Left lung (tissue), 10 donors: ENCODE results near the gene LRRN4CL. TPM values are rescaled to one million over a fixed set of nuclear protein-coding genes. Genes with fewer than 3 reads are reported as not detected.

ENCODE experiments used
- ATAC-seq: fragments of 200-7000 bp; cut with Tn5 transposase; one replicate; pipeline ENCODE4 v1.9.1; 2020; ENCODE audit warnings: moderate library complexity
- DNase-seq, 4 donors: peaks; one replicate each; pipeline ENCODE4 v3.0.0-alpha.2; 2013 to 2020
- H3K27ac ChIP-seq, 2 donors: fragments of 200-600 bp; sonication (generic) in 1 of 2; one replicate each; pipeline versions ENCODE4 v1.5.0 to v1.8.0; 2020 to 2021
- H3K27me3 ChIP-seq, 2 donors: fragments of 200-600 bp; sonication (generic) in 1 of 2; one replicate each; pipeline versions ENCODE4 v1.5.0 to v1.8.0; 2020 to 2021
- H3K36me3 ChIP-seq, 2 donors: fragments of 200-600 bp; sonication (generic) in 1 of 2; one replicate each; pipeline versions ENCODE4 v1.5.0 to v1.8.0; 2020 to 2021
- H3K4me1 ChIP-seq, 2 donors: fragments of 200-600 bp; one replicate each; pipeline ENCODE4 v1.8.0; 2021
- H3K4me3 ChIP-seq, 2 donors: fragments of 200-600 bp; sonication (generic) in 1 of 2; one replicate each; pipeline versions ENCODE4 v1.5.0 to v1.8.0; 2020 to 2021; ENCODE audit warnings: mild to moderate bottlenecking in 1 of 2
- H3K9me3 ChIP-seq, 2 donors: fragments of 200-600 bp; sonication (generic) in 1 of 2; one replicate each; pipeline versions ENCODE4 v1.5.0 to v1.8.0; 2020 to 2021
- intact Hi-C, 2 donors: fragments of 100-400 bp; cut with DNase I; formaldehyde crosslinking; loops; one replicate each; pipeline versions ENCODE4 v1.11.2 to v1.14.2; 2022
- polyA plus RNA-seq, 6 donors: library from polyadenylated mRNA; unstranded; fragments of 120-200 nt; gene quantifications; one replicate each; pipeline ENCODE4 v1.2.1, GENCODE V29; 2013; ENCODE audit not compliant: insufficient read length in 6 of 6
- total RNA-seq, 2 donors: library from RNA; stranded (reverse); fragmentation: NEBNext Ultra II Directional; extraction: Animal tissue kit (Norgen Biotek cat#: 25700); gene quantifications; one replicate each; pipeline ENCODE4 v1.2.1, GENCODE V29; 2021
- TF ChIP-seq, protein P1 (sequence below), 2 donors: fragments of 200-600 bp; sonication (generic) in 1 of 2; IDR thresholded peaks; one replicate each; pipeline versions ENCODE4 v1.5.0 to v1.8.0; 2021; ENCODE audit warnings: antibody characterized with exemption in 2 of 2
- donor health status: DM: no; HTN: yes; CAD: no.
- donor health status: DM: no; HTN: no; CAD: no.

The LRRN4CL gene
- total and polyA plus RNA-seq, 8 donors = 0.32 to 2.0 (median 0.69) TPM

DNA sequence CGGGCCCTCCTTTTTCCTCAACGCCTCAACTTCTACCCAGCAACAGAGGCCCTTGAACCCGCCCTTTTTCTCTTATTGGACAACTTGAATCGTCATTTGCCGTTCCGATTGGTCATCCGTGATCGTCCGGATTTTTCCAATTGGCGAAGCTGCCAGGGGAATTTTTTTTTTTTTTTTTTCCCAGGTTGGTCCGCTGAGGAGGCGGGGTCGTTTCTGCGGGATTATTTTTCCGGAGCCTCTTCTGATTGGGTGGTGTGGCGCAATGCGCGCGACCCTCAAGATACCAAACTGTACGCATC lies 38.5 kb upstream of the LRRN4CL start:
- Histone ChIP-seq H3K27me3 (no peaks in the 10 kb centered on the region), H3K27ac (peak overlapping the region; percentile 94 to 98), H3K4me3 (peak overlapping the region; percentile 95 to 96), H3K4me1 (peaks cover 28 to 63% of the 10 kb centered on the region in 2 donors), H3K36me3 (peaks cover 5 to 26% of the 10 kb centered on the region in 2 donors), H3K9me3 (no peaks in the 10 kb centered on the region)
- ATAC-seq = peak; percentile 77
- TF ChIP-seq, protein P1, sequence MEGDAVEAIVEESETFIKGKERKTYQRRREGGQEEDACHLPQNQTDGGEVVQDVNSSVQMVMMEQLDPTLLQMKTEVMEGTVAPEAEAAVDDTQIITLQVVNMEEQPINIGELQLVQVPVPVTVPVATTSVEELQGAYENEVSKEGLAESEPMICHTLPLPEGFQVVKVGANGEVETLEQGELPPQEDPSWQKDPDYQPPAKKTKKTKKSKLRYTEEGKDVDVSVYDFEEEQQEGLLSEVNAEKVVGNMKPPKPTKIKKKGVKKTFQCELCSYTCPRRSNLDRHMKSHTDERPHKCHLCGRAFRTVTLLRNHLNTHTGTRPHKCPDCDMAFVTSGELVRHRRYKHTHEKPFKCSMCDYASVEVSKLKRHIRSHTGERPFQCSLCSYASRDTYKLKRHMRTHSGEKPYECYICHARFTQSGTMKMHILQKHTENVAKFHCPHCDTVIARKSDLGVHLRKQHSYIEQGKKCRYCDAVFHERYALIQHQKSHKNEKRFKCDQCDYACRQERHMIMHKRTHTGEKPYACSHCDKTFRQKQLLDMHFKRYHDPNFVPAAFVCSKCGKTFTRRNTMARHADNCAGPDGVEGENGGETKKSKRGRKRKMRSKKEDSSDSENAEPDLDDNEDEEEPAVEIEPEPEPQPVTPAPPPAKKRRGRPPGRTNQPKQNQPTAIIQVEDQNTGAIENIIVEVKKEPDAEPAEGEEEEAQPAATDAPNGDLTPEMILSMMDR (IDR thresholded peaks at IDR 0.05) = no peak
- peak in 3 of 4 donors; percentile 88 to 100 (median 97) for DNase-seq
- intact Hi-C loops = no loop called here

DNA sequence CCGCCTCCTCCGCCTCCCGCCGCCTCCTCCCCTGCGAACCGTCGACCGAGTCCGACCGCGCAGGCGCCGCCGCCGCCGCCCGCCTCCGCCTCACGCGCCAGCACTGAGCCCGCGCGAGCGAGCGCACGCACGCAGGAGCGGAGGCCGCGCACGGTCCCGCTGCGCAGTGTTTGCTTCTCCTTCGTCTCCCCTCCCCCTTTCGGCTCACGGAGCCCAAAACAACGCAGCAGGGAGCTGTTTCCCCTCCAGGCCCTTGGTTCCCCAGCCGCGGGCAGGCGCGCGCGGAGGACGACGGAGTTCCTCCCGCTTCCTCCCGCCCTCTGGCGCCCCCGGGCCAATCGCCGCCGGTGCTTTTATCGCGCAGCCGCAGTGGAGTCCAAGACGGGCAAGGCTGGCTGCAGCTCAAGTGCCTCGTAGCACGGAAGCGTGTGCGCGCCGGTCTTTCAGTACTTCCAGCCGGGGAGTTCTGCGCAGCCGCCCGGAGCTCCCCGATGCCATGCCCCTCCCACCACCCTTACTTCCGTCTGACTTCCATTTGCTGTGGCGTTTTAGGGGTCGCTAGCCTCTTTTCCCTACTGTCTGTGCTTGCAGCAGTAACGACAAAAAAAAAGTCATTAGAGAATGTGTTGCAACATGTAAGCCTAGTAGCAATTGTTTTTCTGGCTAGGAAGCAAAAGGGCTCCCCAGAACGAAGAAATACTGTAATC lies 38.0 kb upstream of the LRRN4CL start, which contains the start of gene HNRNPUL2:
Gene HNRNPUL2 (minus strand): TSS at position 293 of the 707 bp plus-strand sequence. CDS start 301 bp downstream, outside the sequence.
- Histone ChIP-seq H3K27ac (peak within 1 kb of the TSS; percentile 94 to 98), H3K4me3 (peak within 1 kb of the TSS; percentile 95 to 96), H3K9me3 (no peaks in the 10 kb centered on the region), H3K36me3 (peaks cover 7 to 27% of the 10 kb centered on the region in 2 donors), H3K4me1 (peaks cover 28 to 58% of the 10 kb centered on the region in 2 donors), H3K27me3 (no peaks in the 10 kb centered on the region)
- peak; percentile 99 to 100 (median 100) for DNase-seq
- ATAC-seq = peak; percentile 89
- intact Hi-C loops = no loop called here
- TF ChIP-seq, protein P1 (IDR thresholded peaks at IDR 0.05) = no peak

DNA sequence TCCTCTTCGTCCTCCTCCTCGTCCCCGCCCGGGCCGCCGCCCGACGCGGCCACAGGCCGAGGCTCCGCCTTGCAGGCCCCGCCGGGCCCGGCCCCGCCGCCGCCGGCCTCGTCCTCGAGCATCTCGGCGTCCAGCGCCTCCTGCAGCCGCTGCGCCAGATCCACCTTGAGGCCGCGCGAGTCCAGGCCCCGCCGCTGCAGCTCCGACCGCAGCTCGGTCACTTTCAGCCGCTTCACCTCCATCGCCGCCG lies 37.5 kb upstream of the LRRN4CL start:
- TF ChIP-seq, protein P1 (IDR thresholded peaks at IDR 0.05) = no peak
- intact Hi-C loops = no loop called here
- H3K9me3 ChIP-seq = no peaks in the 10 kb centered on the region
- H3K36me3 ChIP-seq = peaks cover 10 to 32% of the 10 kb centered on the region in 2 donors
- ATAC-seq = peak; percentile 1
- DNase-seq = peak in 2 of 4 donors; percentile 53 to 95
- H3K4me1 ChIP-seq = peaks cover 28 to 57% of the 10 kb centered on the region in 2 donors
- no peaks in the 10 kb centered on the region for H3K27me3 ChIP-seq
- H3K4me3 ChIP-seq = peak overlapping the region; percentile 95 to 96
- peak overlapping the region; percentile 94 to 98 for H3K27ac ChIP-seq

DNA sequence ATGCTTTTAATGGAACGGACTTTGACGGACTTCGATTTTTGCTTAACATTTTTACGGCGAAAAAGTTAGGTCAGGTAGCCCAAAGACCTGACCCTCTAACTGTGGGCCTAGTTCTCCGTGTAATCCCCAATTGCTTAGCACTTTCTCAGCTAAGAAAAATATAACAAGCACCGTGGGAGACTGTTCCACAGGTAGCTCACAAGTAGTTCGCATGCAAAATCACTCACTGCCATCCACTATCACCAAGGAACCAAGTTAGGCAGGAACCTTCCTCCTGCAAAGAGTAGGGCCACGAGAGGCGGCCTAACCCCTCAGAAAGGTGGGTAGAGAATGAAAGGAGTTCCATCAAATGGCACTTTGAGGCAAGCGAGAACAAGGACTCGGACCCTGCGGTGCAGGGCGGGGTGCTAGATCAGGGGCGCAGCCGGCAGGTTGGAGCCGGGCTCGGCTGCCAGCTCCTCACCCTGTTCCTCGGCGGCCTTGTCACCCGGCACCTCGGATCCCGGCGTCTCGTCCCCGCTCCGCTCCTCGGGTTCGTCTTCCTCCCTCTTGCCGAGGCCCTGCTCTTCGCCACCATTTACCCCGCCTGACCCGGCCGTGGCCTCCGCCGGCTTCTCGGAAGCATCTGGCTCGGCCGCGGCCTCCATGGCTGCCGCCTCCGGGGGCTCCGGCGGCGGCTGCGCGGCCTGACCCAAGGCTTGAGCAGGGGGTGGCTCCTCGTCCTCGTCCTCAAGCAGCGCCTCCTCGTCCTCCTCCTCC lies 37.0 kb upstream of the LRRN4CL start:
- Histone ChIP-seq H3K9me3 (no peaks in the 10 kb centered on the region), H3K27ac (peak overlapping the region; percentile 94 to 98), H3K27me3 (no peaks in the 10 kb centered on the region), H3K4me3 (peak overlapping the region; percentile 95 to 96), H3K36me3 (peaks cover 12 to 33% of the 10 kb centered on the region in 2 donors), H3K4me1 (peaks cover 28 to 53% of the 10 kb centered on the region in 2 donors)
- DNase-seq = no peak
- no peak for ATAC-seq
- TF ChIP-seq, protein P1 (IDR thresholded peaks at IDR 0.05) = no peak
- intact Hi-C loops = no loop called here

DNA sequence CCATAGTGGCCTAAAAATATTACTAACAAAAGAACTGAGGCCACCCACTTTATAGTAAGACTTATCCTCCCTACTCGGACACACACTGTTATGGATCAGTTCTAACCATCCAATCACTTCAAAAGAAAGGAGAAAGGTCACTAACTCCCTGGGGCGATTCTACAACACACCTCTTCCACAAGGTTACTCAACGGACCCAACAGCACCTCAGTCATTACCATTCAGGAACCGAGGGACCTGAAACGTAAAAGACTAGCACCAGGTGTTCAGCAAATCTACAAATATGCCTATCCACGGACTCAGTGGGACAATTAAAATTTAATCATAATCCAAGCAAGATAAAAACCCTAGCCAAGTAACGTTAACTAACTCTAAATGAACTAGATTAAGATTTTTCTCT lies 36.3 kb upstream of the LRRN4CL start:
- intact Hi-C loops = no loop called here
- Histone ChIP-seq H3K27ac (peak overlapping the region; percentile 94 to 98), H3K4me1 (peaks cover 28 to 46% of the 10 kb centered on the region in 2 donors), H3K4me3 (peak overlapping the region; percentile 95 to 96), H3K27me3 (no peaks in the 10 kb centered on the region), H3K9me3 (no peaks in the 10 kb centered on the region), H3K36me3 (peaks cover 17 to 35% of the 10 kb centered on the region in 2 donors)
- DNase-seq (no peak), ATAC-seq (no peak)
- TF ChIP-seq, protein P1 (IDR thresholded peaks at IDR 0.05) = no peak
